UCSD-AML1 (cell line): Measurements from ENCODE around the gene RPL39.
"Not testable (repeated sequence)": the region's sequence is repeated elsewhere in the genome, so short reads cannot be mapped to it uniquely, and the experiment has no call there.

Source experiments
- DNase-seq: peaks from one replicate; lab custom pipeline; 2025; ENCODE audit not compliant: unreplicated experiment; lab: John Stamatoyannopoulos, UW

Gene RPL39

DNA sequence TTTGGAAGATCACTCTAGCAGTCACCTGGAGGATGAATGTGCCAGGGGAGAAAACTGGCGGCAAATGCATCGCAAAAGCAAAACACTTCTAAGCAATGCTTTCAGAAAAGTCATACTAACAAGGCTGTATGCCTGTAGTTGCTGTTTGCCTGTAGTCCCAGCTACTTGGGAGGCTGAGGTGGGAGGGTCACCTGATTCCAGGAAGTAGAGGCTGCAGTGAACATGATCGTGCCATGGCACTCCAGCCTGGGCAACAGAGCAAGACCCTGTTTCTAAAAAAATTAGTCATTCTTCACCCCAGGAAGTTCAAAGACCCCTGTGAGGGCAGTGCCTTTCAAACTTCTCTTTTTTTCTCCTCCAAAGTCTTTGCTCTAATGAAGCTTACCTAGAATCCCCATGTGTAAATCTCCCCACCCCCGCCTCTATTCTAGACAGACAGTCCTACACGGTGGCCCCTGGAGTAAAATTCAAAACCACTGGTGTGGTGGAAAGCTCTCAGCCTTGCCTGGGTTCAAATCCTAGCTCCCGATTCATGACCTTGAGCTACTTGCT is 27.5 kb downstream of the RPL39 start:
- no peak for DNase-seq

GRCh38 chrX:119763181-119763580 is 28.2 kb downstream of the RPL39 start:
- no peak for DNase-seq

DNA sequence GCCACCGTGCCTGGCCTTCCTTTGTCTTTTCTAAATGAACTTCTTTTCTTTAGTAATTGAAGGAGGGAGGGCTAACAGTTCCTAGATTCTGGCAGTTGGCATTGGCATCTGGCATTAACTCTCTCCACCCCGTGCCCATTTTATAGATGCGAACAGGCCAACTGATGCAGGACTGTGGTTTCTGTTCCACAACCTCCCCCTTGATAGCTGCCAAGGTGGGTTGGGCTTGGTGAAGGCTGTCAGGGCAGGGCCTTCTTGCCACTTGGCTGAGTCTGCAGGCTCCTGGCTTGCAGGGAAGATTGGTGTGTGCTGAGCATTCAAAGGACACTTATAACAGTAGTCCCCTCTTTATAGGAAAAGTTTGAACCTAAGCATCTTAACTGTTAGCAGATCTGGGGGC is 28.7 kb downstream of the RPL39 start:
- no peak for DNase-seq

DNA sequence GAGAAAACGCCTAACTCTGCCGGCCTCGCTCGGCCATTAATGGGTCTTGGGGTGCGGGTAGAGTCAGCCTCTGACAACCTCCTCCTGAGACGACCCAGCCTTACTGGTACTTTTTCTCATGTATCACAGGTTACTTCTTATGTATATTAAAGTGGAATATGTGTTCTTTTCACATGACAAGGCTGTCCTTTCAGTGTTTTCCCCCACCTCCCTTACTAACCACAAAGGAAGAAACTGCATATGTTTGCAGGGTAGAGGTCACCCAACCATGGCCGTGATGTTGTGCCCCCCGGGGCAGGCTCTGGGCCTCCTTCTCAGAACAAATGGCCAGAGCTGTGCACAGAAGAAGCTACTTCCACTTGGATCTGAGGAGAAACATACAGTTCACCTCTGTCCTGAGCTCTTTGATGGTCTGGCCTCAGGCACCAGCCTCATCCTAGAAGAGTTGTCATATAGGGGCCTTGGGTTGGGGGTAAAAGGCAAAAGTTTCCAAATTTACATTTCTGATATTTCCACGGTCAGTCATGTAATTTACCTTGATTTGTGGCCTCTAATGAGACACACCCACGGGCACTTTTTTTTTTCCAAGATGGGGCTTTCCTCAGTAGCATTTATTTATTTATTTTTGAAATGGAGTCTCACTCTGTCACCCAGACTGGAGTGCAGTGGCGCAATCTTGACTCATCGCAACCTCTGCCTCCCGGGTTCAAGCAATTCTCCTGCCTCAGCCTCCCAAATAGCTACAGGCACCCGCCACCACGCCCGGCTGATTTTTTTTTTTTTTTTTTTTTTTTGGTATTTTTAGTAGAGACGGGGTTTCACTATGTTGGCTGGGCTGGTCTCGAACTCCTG is 31.2 kb downstream of the RPL39 start:
- no peak for DNase-seq

- DNase-seq = no peak
Measured at GRCh38 chrX:119759248-119759766, 32.1 kb downstream of the RPL39 start.

- peak; percentile 26 for DNase-seq
Measured at GRCh38 chrX:119758731-119759247, 32.6 kb downstream of the RPL39 start.

DNA sequence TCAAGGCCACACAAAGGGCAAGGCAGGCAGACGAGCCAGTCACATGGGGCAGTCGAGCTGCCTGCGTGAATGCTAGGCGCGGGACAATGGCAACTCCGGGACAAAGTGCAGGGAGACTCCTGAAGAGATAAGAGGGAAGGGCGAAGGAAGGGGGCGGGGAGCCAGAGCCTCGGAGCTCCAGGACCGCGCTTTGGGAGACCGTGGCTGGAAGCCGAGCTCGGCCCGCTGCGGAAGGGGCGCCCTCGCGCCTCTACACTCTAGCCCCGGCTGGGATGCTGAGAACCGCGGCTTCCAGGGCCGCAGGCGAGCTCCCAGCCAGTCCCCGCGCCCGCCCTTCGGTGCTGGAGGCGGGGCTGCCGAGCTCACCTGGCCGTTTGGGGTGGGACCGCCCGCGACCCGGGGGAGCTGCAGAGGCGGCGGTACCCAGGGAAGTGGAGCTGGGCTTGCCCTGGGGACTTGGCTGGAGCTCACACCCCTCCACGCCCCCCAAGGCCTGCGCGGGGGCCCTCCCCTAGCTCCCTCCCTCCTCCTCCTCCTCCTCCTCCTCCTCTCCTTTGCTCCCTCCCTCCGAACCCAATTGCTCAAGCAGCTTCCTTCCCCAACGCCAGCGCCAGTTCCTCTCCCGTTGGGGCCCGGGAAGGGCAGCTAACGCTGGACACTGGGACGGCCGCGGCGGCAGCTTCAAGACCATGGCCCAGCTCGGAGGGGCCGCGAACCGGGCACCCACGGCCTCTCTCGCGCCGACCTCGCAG is 33.3 kb downstream of the RPL39 start, which contains the start of gene SOWAHD:
Gene SOWAHD (plus strand): TSS at position 610 of the 752 bp plus-strand sequence. CDS start 80 bp downstream, at position 690.
- no peak for DNase-seq

DNA sequence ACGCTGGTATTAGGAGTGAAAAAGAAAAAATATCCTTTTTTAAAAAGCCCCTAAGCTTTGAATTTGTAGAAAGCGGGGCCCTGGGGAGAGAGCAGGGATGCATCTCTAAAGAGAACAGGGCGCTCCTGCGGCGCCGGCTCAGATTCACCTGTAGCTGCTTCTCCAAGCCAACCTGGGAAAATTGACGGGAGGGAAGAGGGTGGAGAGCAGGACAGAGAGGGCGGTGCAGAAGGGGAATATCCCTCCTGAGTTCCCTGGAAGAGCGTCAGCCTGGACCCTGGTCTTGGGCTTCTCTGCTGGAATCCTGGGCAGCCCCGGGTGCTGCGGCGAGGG is 33.8 kb downstream of the RPL39 start:
- DNase-seq = no peak

DNA sequence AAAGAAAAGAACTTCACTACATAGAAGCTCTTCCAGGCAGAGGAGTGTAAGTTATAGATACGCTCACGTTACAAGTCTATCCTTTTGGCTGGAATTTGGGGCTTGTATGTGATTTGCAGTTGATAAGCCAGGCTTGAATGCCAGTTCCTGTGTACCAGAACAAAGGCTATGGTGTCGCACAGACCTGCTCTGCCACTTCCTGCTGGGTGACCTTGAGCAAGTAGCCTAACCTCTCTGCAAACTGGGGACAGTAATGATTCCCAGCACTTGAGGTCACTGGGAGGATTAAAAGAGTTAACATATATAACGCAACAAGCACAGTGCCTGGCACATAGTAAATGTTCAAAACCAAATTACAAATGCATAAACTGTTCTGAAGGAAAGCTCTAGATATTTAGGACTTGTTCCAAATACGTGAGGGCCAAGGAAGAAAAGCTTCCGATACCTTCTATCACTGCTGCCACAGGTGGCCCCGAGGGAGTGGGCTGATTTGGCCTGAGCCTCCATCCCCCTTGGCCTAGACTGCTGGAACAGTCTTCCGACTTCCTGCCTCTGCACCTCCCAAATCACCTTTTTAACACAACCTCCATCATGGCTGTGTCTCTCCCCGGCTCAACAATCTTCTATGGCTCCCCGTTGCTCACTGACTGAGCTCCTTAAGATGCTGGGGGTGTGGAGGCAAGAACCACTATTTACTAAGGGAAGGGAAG is 34.3 kb downstream of the RPL39 start:
- no peak for DNase-seq

DNA sequence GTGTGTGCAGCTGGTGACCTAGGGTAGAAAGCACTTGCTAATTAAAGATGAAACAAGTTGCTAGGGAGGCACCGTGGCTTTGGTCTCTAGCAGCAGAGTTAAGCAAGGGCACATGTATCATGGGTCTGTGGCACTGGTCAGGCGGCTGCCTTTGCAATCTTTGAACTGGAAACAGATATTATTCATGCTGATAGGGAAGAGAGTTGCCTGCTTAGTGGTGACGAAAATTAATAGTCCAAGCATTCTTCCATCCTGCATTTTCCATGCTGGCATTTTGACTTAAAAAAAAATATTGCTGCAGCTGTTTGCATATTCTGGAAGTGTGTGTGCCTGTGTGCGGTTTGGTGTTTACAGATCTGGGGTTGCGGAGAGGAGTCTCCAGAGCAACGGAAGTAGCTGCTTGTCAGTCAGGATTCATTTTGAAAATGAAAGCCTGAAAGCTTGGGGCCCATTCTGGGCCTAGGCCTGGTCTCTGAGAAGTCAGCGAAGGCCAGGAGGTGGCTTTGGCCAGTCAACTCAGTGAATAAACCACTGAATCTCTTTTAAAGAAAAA is 35.4 kb downstream of the RPL39 start:
- DNase-seq = peak; percentile 14

GRCh38 chrX:119753639-119754257 is 37.7 kb downstream of the RPL39 start:
- no peak for DNase-seq

GRCh38 chrX:119753001-119753400 is 38.4 kb downstream of the RPL39 start:
- no peak for DNase-seq

GRCh38 chrX:119750751-119751150 is 40.7 kb downstream of the RPL39 start:
- DNase-seq = not testable (repeated sequence)

DNA sequence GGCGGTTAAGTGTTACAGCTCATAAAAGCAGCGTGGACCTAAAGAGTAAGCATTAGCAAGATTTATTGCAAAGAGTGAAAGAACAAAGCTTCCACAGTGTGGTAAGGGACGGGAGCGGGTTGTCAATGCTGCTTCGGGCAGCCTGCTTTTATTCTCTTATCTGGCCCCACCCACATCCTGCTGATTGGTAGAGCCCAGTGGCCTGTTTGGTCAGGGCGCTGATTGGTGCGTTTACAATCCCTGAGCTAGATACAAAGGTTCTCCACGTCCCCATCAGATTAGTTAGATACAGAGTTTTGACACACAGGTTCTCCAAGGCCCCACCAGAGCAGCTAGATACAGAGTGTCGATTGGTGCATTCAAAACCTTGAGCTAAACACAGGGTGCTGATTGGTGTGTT is 41.3 kb downstream of the RPL39 start:
- not testable (repeated sequence) for DNase-seq

DNA sequence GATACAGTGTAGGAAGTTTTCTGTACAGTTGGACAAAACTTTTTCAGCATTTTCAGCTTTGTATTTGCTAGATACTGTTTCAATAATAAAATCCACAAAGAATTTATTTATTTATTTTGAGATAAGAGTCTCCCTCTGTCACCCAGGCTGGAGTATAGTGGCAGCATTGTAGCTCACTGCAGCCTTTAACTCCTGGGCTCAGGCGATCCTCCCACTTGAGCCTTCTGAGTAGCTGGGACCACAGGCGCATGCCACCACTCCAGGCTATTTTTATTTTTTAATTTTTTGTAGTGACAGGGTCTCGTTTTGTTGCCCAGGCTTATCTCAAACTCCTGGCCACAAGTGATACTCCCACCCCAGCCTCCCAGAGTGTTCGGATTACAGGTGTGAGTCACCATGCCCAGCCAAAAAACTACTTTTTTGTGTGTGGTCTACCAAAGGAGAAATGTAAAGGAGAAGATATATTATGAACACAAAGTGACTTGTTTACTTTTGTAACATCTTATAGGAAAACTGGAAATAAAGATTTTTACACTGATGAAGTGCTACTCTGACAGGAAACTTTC is 46.1 kb downstream of the RPL39 start:
- DNase-seq = no peak

DNA sequence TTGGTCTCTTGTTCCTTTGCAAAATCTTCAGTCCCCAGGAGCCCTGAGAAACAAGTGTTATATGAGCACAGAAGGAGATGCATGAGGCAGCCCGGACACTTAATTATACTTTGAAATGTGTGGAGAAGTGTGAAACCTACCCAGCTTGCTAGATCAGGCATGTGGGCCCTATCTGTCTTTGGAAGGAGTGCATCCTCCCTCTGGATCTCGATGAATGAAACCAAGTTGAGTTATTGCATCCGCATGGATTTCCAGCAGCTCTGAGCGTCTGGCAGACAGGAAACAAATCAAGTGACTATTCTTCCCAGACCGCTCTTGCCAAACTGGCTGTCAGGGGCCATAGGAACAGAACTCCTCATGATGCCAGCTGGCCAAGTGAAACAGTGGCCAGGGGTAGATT is 52.7 kb downstream of the RPL39 start:
- DNase-seq = no peak
